22Rv1 (cell line): Measurements from ENCODE around the gene NME7.

ENCODE experiments used
- ZFX ChIP-seq: fragments of 450-650 bp; IDR thresholded peaks from 2 replicates; pipeline ENCODE4 v1.6.1; 2017; ENCODE audit warnings: antibody characterized with exemption, borderline replicate concordance
- TF ChIP-seq, protein P1 (sequence below): fragments of 450-650 bp; IDR thresholded peaks from 2 replicates; pipeline ENCODE4 v1.5.1; 2017; ENCODE audit warnings: mild to moderate bottlenecking

DNA sequence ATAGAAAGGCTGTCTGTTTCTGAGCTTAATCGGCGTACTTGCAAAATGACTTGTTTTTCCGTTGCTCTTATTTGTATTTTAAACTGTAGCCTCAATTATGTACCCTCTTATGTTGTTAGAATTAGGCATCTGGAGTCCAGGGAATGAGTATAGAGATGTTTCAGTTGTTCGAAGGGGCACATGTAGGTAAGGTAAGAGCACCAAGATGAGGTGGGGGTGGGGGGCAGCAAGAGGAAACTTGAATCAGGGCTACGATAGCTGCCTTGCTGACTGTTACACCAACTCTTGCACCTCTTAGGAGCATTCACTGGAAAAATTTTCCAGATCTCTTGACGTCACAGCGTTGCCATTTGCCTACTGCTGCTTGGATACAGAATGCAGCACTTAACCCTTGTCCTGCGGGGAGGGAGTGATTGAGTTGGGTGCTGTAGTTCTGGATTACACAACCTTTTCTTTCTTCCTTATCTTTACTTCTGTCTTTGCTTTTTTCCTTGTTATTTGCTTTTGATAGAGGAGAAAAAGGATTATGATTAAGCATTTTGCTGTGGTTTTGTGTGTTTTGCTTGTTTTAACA is 257.9 kb downstream of the NME7 start:
- TF ChIP-seq, protein P1, sequence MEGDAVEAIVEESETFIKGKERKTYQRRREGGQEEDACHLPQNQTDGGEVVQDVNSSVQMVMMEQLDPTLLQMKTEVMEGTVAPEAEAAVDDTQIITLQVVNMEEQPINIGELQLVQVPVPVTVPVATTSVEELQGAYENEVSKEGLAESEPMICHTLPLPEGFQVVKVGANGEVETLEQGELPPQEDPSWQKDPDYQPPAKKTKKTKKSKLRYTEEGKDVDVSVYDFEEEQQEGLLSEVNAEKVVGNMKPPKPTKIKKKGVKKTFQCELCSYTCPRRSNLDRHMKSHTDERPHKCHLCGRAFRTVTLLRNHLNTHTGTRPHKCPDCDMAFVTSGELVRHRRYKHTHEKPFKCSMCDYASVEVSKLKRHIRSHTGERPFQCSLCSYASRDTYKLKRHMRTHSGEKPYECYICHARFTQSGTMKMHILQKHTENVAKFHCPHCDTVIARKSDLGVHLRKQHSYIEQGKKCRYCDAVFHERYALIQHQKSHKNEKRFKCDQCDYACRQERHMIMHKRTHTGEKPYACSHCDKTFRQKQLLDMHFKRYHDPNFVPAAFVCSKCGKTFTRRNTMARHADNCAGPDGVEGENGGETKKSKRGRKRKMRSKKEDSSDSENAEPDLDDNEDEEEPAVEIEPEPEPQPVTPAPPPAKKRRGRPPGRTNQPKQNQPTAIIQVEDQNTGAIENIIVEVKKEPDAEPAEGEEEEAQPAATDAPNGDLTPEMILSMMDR, result no peak
- no peak for TF ChIP-seq ZFX
